NCI-H2196 treated with DMSO at 0.1 percent for 48 hours (cell line): Measurements from ENCODE around the gene CDKN1A.
A peak's percentile ranks its signal among the peaks of the same experiment; 100 is the strongest.
"Not testable (repeated sequence)": the region's sequence is repeated elsewhere in the genome, so short reads cannot be mapped to it uniquely, and the experiment has no call there.

Experiments
- DNase-seq: peaks from one replicate; lab custom pipeline; 2025; ENCODE audit not compliant: unreplicated experiment; lab: John Stamatoyannopoulos, UW

Gene CDKN1A

GRCh38 chr6:36718560-36718959 lies 40.0 kb downstream of the CDKN1A start:
- DNase-seq = no peak

GRCh38 chr6:36719126-36719525 lies 40.6 kb downstream of the CDKN1A start:
- DNase-seq = no peak

DNA sequence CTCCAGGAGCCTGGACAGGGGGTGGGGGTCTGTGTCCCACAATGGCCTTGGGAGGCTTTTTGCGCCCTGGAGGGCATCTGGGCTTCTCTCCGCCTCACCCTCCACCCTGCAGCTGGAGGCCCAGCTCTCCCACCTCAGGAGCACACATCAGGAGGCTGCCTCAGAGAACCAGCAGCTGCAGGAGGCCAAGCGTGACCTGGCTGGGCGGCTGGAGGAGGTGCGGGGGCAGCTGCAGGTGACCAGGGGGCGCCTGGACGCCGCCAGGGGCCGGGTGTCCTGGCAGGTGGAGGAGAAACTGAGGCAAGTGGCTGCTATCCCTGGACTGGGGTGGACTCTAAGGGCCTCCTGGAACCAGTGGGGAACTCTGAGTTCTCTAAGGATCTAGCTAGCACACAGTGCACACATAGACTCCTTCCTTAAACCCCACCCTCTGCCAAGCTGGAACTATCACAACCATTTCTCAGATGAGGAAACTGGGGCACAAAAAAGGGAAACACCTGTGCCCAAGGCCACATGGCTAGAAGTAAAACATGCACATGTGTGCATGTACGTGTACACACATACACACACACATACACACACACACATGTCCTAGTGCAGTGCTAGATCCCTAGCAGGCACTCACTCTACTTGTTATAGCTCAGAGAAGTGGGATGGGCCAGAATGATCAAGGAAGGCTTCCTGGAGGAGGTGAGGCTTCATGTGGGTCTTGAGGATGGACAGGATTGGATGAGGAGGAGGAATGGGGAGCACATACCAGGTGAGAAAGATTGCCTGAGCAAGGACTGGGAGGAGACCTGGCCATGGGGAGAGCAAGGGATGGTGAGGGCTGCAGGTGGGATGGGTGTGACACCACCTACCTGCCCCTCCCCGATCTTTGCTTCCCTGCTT lies 42.0 kb downstream of the CDKN1A start:
- no peak for DNase-seq

DNA sequence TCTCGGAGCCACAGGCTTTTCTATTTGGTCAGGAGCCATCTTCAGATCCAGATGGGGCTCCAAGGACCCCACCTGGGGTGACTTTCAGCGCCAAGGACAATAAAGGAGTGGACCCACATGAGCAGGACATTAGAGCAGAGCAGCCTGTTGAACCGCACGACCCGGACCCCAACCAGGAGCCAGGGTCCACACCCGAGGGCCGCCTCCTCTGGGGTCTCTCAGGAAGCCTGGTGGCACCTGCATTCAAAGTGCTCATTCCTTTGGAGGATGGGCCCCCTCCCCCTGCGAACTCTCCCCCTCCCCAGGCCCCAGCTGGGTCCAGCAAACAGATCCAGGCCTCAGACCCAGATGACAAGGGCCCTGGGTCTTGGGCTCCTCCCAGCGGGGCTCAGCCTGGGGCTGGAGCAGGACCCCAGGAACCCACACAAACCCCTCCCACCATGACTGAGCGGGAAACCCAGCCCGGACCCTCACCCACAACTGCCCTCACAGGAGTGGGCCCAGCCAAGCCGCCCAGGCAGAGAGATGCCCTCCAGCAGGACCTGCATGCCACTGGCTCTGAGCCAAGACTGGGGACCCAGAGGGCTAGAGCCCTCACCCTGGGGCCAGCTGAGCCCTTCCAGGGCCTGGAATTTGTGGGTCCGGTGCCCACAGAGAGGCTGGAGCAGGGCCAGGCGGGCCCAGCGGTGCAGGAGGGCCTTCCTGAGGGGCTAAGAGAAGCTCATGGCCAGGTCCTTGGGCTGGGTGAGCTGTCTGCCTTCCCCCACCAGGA lies 43.0 kb downstream of the CDKN1A start:
- DNase-seq = no peak

- DNase-seq = no peak
These were observed 43.9 kb downstream of the CDKN1A start for GRCh38 chr6:36722365-36722764.

- DNase-seq = no peak
These were observed 44.4 kb downstream of the CDKN1A start for GRCh38 chr6:36722879-36723278.

DNA sequence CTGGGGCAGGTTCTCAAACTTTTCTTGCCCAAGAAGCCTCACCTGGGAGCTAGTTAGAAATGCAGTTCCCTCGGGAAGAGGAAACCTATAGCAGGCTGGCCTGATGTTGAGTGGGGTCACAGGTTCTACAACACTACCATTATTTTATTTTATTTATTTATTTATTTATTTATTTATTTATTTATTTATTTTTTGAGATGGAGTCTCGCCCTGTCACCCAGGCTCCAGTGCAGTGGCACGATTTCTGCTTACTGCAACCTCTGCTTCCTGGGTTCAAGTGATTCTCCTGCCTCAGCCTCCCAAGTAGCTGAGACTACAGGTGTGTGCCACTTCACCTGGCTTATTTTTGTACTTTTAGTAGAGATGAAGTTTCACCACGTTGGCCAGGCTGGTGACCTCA lies 45.5 kb downstream of the CDKN1A start:
- not testable (repeated sequence) for DNase-seq

DNA sequence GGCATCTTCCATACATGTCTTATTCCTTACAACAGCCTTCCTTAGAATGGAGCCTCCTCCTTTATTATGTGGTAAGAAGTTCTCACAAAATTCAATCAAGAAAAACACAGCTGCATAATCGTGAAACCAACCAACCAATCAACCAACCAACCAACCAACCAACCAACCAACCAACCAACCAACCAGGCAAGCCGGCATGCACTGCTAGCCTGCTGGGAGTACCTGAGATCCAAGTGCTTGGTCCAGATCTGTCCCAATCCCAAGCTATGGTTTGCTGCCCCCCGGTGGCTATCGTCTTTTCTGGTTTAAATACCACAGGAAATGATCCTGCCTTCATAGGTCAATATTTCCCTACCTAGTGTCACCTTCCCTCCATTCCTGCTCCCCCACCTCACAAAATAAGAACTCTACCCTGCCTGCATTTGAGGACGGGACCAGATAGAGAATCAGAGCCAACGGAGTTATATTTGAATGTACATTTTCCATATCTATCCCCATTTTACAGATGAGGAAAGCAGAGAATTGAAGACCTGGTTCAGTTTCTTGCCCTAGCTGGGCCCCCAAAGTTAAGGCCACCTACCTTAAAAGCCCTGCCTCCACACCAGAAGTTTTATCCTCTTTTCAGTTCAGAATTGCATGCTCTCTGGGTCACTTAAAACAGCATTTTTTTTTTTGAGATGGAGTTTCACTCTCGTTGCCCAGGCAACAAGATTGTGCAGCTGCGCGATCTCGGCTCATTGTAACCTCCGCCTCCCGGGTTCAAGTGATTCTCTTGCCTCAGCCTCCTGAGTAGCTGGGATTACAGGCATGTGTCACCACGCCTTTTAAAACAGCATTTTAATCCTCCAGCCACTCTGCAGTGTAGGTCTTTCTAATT lies 46.2 kb downstream of the CDKN1A start:
- DNase-seq = peak; percentile 68

GRCh38 chr6:36725581-36725980 lies 47.1 kb downstream of the CDKN1A start:
- no peak for DNase-seq

DNA sequence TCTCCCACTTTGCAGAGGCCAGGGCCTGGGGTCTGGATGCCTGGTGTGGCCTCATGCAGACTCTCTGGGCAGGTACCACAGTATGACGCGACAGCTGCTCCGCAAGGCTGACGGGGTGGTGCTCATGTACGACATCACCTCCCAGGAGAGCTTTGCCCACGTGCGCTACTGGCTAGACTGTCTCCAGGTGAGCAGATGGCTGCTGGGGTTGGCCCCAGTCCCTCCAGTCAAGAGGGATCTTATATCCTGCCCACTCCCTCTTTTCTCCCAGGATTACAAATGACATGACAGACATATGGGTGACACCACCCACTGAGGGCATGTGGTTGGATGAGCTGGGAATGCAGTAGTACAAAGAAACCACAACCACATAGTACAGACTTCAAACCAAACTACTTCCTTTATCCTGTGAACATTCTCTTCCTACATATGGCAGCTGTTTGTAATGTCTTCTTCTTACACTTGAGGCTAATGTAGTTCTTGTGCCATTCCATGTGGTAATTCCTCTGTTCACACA lies 49.0 kb downstream of the CDKN1A start:
- DNase-seq = peak; percentile 38

- DNase-seq = no peak
These were observed 50.0 kb downstream of the CDKN1A start for GRCh38 chr6:36728289-36729160.

DNA sequence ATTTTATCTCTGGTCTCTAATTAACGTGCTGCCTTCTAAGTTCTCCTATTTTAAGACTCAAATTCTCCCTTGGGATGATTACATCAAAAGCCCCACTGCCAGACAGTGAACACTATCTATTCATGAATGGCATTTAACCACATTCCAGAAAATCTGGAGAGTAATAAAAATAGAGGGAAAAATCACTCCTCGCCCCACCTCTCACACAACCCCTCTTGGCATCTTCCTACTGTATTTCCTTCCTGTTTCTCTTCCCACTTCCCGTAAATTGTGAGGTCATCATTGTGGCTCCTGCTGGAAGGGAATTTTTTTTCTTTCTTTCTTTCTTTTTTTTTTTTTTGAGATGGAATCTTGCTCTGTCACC lies 50.6 kb downstream of the CDKN1A start:
- no peak for DNase-seq

- DNase-seq = no peak
These were observed 52.2 kb downstream of the CDKN1A start for GRCh38 chr6:36730424-36731380.

- DNase-seq = no peak
These were observed 53.3 kb downstream of the CDKN1A start for GRCh38 chr6:36731622-36732310.

DNA sequence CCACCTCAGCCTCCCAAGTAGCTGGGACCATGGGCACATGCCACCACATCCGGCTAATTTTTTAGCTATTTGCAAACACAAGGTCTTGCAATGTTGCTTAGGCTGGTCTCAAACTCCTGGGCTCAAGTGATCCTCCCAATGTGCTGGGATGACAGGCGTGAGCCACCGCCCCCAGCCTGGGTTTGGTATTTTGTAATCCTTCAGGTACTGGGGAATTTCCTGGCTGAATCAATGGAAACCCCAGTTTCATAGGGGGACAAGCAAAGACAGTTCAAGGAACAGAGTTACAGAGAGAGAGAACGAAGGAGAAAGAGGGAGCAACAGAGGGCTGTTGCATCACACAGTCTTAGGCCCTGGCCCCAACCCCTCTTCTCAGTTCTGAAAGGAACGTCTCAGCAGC lies 54.8 kb downstream of the CDKN1A start:
- no peak for DNase-seq

DNA sequence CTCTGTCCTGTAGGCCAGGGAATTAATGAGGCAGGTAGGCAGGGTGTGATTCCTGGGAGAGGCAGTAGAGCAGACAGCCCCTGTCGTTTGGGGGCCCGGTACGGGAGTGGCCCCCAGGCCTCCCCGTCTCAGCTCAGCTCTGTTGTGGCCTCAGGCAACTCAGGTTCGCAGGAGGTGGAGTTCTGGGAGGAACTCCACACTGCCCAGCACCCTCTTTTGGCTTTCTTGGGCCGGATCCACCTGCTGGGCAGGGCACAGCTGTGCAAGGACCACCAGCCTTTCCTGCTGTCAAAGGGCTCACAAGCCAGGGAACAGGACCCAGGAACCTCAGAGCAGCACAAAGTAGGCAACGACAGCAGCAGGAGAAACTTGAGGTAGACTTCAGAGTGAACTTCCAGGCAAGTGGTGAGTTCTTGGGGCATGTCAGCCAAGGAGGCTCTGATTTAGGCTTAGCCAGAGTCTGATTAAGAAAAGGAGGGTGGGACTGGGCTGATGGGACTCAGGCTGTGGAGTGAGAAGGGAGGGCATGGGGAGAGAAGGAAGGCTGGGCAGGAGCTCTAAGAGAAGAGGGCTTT lies 56.1 kb downstream of the CDKN1A start:
- DNase-seq = no peak

DNA sequence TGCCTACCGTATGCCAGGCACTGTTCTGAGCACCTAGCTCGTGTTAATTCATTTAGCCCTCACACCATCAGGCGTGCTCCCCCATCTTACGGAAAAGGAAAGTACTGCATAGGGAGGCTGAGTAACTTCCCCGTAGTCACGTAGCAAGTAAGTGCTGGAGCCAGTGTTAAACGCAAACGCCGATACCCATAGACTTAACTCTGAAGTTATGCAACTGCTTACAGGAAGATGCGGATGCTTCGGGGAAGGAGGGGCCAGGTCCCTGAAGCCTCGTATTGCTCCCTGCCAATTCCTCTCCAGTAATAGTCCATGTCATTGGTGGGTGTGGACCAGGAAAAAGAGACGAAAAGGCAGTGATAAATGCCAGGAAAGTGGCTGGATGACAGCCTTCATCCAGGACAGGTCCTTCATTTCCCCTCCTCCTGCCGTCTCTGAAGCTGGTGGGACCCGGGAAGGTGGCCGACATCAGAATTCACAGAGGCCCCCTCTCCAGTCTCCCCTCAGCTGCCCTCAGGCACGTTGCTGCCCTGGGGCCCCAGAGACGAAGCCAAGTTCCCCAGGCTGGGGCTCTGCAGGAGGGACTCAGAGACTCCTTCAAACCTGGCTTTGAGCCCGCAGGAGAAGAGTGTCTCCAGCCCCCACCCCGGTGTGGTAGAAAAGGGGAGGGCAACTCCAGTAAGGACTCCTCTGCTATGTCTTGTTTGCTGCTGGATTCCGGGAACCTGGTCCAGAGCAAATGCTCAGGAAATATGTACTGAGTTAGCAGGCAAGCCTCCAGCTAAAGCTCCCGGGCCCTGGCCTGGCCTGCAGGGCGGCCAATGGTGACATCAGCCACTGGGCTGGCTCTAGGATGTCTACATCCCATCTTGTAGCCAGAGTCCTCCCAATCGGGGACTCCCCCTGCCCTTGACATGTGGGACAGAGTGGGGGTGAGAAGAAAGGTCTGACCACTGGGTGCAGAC lies 56.9 kb downstream of the CDKN1A start:
- DNase-seq = no peak
